Chondrocyte (in vitro differentiated cells): Measurements from ENCODE around the gene SV2C. TPM values are rescaled to one million over a fixed set of nuclear protein-coding genes. Genes with fewer than 3 reads are reported as not detected.

ENCODE experiments used
- DNase-seq: peaks from one replicate; pipeline ENCODE4 v3.0.0; 2021; ENCODE audit warnings: mixed read lengths, low spot score
- H3K27ac Mint-ChIP-seq: one replicate; pipeline ENCODE4 v1.8.0; 2021; ENCODE audit warnings: mild to moderate bottlenecking, moderate library complexity, mixed read lengths; ENCODE audit not compliant: unreplicated experiment
- H3K27me3 Mint-ChIP-seq: 2 replicates; pipeline ENCODE4 v1.8.0; 2021; ENCODE audit warnings: low read depth, mixed read lengths
- H3K36me3 Mint-ChIP-seq: 2 replicates; pipeline ENCODE4 v1.8.0; 2021; ENCODE audit warnings: low read depth, mixed read lengths
- H3K4me1 Mint-ChIP-seq: 2 replicates; pipeline ENCODE4 v1.8.0; 2021; ENCODE audit warnings: low read depth, mild to moderate bottlenecking, mixed read lengths
- H3K4me3 Mint-ChIP-seq: one replicate; pipeline ENCODE4 v1.8.0; 2021; ENCODE audit warnings: mild to moderate bottlenecking, moderate library complexity, mixed read lengths; ENCODE audit not compliant: unreplicated experiment
- H3K9me3 Mint-ChIP-seq: 2 replicates; pipeline ENCODE4 v1.8.0; 2021; ENCODE audit warnings: low read depth, mixed read lengths
- total RNA-seq: library from RNA; stranded (reverse); gene quantifications from 3 replicates; pipeline ENCODE4 v1.2.1, GENCODE V29; 2021
- TF ChIP-seq, protein P1 (sequence below): fragments of 200-600 bp; sonication (generic); IDR thresholded peaks from 2 replicates; pipeline ENCODE4 v1.5.0; 2021; ENCODE audit warnings: antibody characterized with exemption, mild to moderate bottlenecking, moderate library complexity

Gene SV2C
- total RNA-seq, 1 donor from 2014 or later = 0.02 TPM

DNA sequence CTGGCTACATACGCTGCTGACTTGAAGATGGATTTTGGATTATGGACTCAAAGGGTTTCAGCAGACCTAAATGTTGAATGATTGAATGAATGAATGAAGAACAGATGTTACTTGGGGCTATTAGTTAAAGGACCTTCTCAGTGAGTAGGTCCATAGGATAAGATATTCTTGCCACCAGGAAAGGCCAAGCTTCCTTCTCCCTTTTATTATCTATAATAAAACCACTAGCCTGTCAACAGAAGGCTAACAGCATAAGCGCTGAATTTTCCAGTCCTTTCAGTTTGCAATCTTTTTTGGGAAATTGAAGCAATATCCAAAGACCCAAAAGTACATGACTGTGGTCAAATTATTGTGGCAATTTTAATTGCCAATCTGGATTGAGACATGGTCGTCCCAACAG is 113.3 kb downstream of the SV2C start:
- no peaks in the 10 kb centered on the region for H3K36me3 Mint-ChIP-seq
- peaks cover 6% of the 10 kb centered on the region for H3K4me1 Mint-ChIP-seq
- no peak overlapping the region for H3K4me3 Mint-ChIP-seq
- no peak for DNase-seq
- TF ChIP-seq, protein P1, sequence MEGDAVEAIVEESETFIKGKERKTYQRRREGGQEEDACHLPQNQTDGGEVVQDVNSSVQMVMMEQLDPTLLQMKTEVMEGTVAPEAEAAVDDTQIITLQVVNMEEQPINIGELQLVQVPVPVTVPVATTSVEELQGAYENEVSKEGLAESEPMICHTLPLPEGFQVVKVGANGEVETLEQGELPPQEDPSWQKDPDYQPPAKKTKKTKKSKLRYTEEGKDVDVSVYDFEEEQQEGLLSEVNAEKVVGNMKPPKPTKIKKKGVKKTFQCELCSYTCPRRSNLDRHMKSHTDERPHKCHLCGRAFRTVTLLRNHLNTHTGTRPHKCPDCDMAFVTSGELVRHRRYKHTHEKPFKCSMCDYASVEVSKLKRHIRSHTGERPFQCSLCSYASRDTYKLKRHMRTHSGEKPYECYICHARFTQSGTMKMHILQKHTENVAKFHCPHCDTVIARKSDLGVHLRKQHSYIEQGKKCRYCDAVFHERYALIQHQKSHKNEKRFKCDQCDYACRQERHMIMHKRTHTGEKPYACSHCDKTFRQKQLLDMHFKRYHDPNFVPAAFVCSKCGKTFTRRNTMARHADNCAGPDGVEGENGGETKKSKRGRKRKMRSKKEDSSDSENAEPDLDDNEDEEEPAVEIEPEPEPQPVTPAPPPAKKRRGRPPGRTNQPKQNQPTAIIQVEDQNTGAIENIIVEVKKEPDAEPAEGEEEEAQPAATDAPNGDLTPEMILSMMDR = no peak
- H3K27me3 Mint-ChIP-seq = peaks cover 14% of the 10 kb centered on the region
- H3K27ac Mint-ChIP-seq = no peak overlapping the region
- H3K9me3 Mint-ChIP-seq = no peaks in the 10 kb centered on the region

DNA sequence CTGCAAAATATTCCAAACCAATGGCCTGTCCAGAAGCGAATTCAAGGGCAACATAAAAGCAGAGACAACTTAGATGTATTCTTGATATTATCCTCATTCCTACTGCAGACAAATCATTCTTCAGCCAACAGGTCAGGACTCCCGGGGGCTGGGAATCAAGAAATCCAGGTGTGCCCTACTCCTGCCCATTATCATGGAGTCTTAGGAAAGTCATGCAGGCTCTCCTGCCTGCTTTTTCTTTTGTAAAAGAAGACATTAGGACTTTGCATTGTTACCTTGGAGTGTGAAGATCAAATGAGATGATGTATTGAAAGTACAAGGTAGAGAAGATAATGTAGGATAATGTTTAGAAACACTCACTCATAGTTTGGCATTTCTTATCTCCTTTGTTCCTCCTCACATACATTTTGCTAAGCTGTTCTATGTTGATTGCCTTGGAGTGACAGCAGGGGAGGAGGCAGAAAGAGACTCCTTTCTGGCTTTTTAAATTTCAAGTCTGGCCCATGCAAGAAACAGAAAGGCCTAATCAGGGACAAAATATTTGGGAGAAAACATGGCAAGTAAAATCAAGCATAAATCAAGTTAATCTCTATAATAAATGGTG is 113.8 kb downstream of the SV2C start:
- peaks cover 6% of the 10 kb centered on the region for H3K4me1 Mint-ChIP-seq
- peaks cover 14% of the 10 kb centered on the region for H3K27me3 Mint-ChIP-seq
- H3K27ac Mint-ChIP-seq = no peak overlapping the region
- DNase-seq = no peak
- TF ChIP-seq, protein P1 = no peak
- no peak overlapping the region for H3K4me3 Mint-ChIP-seq
- no peaks in the 10 kb centered on the region for H3K36me3 Mint-ChIP-seq
- H3K9me3 Mint-ChIP-seq = no peaks in the 10 kb centered on the region

DNA sequence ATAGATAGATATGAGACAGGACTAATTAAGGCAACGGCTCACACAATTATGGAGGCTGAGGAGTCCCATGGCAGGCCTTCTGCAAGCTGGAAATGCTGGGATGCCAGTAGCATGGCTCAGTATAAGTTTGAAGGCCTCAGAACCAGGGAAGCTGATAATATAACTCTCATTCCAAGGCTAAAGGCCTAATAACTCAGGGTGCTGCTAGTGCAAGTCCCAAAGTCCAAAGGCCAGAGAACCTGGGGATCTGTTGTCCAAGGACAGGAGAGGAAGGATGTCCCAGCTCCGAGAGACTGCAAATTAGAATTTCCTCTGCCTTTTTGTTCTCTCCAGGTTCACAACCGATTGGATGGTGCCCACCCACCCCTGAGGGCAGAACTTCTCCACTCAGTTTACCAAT is 114.5 kb downstream of the SV2C start:
- H3K27me3 Mint-ChIP-seq = peaks cover 14% of the 10 kb centered on the region
- H3K9me3 Mint-ChIP-seq = no peaks in the 10 kb centered on the region
- H3K4me1 Mint-ChIP-seq = peaks cover 6% of the 10 kb centered on the region
- H3K27ac Mint-ChIP-seq = no peak overlapping the region
- no peak for DNase-seq
- no peak overlapping the region for H3K4me3 Mint-ChIP-seq
- TF ChIP-seq, protein P1 = no peak
- no peaks in the 10 kb centered on the region for H3K36me3 Mint-ChIP-seq

DNA sequence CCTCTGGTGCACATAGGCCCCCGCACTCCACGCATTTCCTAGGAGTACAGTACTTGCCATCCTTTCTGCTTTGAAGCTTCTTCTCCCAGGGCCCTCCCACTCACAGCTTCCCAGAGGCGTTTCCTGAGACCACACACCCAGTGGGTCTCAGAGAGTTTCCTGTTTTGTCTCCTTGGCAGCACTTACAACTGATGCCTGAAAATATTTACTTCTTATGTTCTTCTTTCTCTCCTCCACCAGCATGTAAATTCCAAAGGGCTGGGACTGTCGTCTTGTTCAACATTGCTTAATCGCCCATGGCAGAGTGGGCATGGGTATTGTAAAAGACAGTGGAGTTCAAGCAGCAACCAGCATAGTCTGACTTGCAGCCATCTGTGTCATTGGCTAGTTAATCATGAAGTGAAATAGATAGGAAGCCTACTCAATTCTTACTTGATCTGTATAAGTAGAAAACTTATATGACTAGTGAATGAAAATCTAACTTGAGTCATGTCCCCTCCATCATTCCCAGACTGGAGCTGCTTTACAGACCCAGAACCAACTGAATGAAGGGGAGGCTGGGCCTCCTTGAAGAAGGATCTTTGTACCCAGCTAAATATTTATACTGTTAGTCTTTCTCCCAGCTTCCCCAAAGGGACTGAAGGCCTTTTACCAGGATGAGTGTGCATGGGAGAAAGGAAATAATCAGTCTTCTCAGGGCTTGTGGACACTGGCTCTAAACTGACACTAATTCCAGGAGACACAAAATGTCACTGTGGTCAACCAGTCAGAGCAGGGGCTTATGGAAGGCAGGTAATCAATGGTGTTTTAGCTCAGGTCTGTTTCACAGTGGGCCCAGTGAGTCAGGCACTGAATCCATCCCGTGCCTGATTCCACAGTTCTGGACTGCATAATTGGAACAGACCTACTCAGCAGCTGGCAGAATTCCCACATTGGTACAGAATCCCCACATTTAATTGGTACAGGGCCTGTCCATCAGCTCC is 116.4 kb downstream of the SV2C start:
- H3K27me3 Mint-ChIP-seq = peaks cover 13% of the 10 kb centered on the region
- TF ChIP-seq, protein P1 = no peak
- no peak overlapping the region for H3K27ac Mint-ChIP-seq
- no peaks in the 10 kb centered on the region for H3K36me3 Mint-ChIP-seq
- H3K4me3 Mint-ChIP-seq = no peak overlapping the region
- DNase-seq = no peak
- no peaks in the 10 kb centered on the region for H3K9me3 Mint-ChIP-seq
- peaks cover 6% of the 10 kb centered on the region for H3K4me1 Mint-ChIP-seq

DNA sequence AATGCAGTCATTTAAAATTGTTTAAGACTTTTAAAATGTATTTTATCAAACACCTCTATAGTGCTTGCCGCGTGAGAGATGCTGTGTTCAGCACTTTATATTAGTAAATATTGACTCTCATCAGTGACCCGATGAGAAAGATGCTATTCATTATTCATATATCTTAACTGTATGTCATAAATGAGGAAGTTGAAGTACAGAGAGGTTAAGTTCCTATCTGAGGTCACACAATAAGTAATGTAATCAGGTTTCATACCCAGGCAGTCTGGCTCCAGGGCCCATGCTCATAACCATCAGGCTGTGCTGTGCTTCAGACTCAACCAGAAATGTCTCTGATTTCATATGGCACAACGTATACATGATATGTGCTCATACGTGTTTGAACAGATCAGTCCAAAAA is 119.0 kb downstream of the SV2C start:
- Mint-ChIP-seq H3K9me3 (no peaks in the 10 kb centered on the region), H3K4me3 (no peak overlapping the region), H3K27ac (no peak overlapping the region), H3K36me3 (no peaks in the 10 kb centered on the region), H3K4me1 (peaks cover 6% of the 10 kb centered on the region), H3K27me3 (peaks cover 6% of the 10 kb centered on the region)
- TF ChIP-seq, protein P1 = no peak
- no peak for DNase-seq
